NCI-H1105 treated with DMSO at 0.1 percent for 48 hours (cell line): Measurements from ENCODE around the gene RPL27.
"Not testable (repeated sequence)": the region's sequence is repeated elsewhere in the genome, so short reads cannot be mapped to it uniquely, and the experiment has no call there.

ENCODE experiments used
- DNase-seq: peaks from one replicate; lab custom pipeline; 2025; lab: John Stamatoyannopoulos, UW

Gene RPL27

DNA sequence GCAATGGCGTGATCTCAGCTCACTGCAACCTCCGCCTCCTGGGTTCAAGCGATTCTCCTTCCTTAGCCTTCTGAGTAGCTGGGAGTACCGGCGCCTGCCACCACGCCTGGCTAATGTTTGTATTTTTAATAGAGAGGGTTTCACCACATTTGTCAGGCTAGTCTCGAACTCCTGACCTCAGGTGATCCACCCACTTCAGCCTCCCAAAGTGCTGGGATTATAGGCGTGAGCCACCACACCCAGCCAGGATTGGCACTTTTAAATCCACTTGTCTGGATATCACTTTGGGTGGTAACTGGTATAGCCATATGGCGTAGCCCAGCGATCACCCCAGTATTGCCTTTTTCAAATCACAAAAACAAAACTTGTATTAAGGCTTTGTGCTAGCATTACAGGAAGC lies 4.3 kb upstream of the RPL27 start:
- DNase-seq, result not testable (repeated sequence)

DNA sequence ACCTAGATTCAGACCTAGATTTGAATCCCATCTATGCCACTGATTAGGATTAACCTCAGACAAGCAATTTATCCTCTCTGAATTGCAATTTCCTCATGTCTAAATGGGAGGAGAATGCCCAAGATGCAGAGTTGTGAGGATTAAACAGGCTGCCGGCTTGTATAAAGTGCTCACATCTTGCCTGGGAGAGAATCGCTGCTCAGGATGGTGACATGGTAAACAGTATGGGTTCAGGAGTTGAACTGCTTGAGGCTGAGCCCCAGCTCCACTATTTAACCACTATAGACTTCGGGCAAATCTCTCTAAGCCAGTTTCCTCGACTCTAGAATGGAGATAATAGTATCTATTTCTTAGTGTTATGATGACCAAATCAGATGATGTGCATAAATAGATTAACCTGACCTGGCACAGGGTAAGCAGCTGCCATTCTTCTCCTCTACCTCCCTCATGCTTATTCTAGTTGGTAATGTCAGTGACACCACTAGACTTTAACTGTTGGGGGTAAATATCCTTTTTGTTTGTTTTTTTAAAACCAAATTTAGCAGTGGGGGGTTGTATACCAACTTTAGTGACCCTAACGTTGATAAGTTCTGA lies 732 bp upstream of the RPL27 start:
- peak; percentile 11 for DNase-seq

DNA sequence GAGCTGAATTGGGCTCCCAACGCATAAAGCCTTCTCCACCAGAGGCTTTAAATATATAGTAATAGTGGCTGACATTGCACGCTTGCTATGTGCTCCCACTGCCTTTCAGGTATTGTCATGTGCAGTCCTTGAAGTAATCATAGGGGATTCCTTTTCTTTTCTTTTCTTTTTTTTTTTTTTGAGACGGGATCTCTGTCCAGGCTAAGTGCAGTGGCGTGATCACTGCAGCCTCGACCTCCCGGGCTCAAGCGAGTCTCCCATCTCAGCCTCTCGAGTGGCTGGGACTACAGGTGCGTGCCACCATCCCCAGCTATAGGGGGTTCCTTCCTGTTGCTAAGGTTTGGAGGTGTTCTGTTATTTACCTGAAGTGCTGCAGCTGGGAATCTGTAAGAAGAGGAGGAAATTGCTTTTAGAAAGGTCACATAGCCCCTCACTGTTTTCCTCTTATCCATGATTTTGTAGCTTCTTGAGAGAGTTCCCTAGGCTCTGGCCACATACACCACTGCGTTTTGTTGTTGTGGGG lies 845 bp downstream of the RPL27 start:
- no peak for DNase-seq

DNA sequence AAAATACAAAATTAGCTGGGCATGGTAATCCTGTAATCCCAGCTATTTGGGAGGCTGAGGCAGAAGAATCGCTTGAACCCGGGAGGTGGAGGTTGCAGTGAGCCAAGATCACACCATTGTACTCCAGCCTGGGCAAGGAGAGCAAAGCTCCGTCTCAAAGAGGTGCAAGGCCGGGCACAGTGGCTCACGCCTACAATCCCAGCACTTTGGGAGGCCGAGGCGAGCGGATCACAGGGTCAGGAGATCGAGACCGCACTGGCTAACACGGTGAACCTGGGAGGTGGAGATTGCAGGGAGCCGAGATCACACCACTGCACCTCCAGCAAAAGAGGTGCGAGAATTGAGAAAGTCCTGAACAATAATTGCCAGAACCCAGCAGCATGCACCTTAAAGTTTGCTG lies 2.7 kb downstream of the RPL27 start:
- not testable (repeated sequence) for DNase-seq

DNA sequence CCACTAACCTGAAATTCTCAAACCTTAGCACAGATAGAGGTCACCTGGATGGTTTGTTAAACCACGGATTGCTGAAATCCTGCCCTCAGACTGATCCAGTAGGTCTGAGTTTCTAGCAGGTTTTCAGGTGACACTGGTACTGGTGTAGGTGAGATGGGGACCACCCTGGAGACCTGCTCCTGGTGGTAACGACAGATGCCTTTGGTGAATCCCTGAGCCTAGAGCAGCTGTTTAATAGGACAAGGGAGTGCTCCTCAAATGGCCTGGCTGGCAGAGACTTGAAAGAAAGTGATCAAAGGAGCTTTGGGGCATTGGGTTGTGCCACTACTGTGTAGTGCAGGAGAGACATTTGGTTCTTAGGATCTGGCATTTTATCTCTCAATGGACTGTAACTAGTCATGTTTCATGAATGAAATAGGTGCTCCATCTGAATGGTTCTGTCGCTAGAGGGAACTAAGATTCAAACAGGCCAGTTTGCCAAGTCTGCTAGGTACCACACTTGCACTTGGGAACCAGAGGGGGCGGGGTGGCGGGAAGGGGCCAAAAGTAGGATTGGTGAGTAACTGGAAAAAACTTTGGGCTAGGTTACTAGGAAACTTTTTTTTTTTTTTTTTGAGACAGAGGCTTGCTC lies 5.4 kb downstream of the RPL27 start:
- no peak for DNase-seq

DNA sequence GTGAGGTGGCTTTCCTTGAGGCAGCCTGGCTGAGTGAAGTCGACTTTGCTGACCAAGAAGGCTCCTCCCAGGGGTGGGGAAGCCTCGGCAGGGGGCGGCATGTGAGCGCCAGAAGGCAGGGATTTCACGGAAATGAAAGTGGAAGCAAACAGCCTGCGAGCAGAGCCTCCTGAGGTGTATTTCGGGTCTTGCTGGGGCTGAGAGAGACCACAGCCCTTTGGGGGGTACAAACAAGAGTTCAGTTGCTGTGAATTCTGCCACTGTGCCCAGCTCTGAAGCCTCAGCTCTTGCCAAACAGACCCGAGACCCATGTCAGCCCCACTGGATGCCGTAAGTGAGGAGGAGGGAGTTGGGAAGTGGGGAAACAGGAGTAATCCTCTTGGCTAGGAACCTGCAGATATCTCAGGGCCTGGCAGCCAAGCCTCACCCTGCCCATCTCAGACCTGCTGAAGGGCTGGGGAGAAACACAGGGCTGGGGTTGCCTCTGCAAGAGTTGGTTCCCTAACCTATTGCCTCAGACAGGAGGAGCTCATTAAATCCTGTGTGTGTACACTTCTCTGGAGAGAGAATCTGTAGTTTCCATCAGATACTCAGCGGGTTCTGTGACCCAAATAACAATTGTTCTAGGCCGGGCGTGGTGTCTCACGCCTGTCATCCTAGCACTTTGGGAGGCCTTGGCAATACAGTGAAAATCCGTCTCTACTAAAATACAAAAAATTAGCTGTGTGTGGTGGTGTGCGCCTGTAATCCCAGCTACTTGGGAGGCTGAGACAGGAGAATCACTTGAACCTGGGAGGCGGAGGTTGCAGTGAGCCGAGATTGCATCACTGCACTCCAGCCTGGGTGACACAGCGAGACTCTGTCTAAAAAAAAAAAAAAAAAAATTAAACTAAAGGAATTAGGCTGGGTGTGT lies 8.7 kb downstream of the RPL27 start, which contains the start of gene IFI35:
Gene IFI35 (plus strand): TSS at position 146 of the 913 bp plus-strand sequence. CDS start 164 bp downstream, at position 310.
- DNase-seq, result no peak

DNA sequence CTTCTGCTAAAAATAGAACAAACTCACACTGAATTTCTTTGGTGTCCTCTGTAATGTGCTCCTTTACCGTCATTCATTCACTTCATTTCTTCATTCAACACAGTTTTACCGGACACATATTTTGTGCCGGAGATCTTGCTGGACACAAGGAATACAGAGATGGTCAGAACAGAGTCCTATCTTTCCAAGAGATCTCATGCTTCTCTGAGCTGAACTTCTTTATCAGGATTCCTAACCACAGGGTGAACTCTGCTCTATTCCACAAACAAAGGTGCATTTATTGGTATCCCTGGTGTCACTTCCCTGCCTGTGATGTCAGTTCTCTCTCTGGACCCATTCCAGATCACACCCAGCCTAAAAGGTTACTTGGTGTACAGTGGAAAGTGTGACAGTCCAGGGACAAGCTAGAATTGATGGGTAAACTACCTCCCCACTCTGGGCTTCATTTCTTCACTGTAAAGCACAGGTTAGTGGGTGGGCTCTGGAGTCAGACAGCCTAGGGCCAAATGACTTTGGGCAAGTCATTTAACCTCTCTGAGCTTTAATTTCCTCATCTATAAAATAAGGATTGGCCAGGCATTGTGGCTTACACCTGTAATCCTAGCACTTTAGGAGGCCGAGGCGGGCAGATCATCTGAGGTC lies 12.6 kb downstream of the RPL27 start:
- DNase-seq, result no peak

DNA sequence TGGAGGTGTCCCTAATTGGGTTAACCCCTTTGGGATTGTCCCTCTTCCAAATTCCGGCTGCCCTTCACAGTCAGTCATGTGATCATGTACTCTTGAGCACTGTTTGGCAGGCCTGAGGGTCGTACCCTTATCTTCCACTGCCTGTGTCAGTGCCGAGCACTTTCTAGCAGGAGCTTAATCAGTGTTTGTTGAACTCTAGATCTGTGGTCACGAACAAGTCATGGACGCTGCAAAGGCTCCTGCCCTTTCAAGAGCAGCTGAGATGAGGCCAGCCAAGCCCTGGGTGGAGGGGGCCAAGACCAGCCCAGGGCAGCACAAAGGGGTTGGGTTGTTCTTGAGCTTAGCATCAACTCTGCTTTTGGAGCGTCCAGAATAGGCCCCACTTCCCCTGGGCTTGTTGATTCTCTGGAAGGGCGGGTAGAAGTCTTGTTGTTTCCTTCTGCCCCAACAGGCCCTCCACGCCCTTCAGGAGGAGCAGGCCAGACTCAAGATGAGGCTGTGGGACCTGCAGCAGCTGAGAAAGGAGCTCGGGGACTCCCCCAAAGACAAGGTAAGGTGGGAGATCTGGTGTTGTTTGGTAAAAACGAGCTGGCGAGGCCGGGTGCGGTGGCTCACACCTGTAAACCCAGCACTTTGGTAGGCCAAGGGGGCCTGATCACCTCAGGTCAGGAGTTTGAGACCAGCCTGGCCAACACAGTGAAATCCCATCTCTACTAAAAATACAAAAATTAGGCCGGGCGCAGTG lies 13.7 kb downstream of the RPL27 start:
- DNase-seq, result no peak

DNA sequence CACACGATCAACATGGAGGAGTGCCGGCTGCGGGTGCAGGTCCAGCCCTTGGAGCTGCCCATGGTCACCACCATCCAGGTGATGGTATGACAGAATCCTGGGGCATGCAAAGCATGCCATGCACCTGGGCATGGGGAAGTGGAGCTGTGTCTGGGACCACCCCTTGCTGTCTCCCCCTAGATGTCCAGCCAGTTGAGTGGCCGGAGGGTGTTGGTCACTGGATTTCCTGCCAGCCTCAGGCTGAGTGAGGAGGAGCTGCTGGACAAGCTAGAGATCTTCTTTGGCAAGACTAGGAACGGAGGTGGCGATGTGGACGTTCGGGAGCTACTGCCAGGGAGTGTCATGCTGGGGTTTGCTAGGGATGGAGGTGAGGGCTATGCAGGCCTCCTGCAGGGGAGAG lies 15.1 kb downstream of the RPL27 start:
- DNase-seq, result no peak

DNA sequence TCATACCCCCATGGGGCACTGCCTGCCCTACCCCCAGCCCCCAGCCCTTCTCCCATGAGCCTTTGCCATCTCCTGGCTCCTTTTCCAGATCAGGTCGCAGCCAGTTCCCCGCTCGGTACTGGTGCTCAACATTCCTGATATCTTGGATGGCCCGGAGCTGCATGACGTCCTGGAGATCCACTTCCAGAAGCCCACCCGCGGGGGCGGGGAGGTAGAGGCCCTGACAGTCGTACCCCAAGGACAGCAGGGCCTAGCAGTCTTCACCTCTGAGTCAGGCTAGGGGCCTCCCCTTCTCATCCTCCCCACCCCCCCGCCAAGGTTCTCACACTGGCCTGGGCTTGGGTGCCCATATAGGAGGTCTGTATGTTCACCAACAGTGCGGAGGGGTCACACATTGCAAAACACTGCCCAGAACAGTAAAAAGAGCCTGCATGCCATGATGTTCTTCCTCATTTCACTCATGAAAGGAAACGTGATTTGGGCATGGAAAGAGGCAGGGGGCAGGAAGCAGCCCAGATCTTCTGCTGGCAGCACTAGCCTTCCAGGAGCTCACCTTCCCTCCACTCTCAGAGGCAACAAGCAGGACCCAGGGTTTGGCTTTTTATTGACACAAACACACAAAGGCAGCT lies 15.9 kb downstream of the RPL27 start:
- no peak for DNase-seq

DNA sequence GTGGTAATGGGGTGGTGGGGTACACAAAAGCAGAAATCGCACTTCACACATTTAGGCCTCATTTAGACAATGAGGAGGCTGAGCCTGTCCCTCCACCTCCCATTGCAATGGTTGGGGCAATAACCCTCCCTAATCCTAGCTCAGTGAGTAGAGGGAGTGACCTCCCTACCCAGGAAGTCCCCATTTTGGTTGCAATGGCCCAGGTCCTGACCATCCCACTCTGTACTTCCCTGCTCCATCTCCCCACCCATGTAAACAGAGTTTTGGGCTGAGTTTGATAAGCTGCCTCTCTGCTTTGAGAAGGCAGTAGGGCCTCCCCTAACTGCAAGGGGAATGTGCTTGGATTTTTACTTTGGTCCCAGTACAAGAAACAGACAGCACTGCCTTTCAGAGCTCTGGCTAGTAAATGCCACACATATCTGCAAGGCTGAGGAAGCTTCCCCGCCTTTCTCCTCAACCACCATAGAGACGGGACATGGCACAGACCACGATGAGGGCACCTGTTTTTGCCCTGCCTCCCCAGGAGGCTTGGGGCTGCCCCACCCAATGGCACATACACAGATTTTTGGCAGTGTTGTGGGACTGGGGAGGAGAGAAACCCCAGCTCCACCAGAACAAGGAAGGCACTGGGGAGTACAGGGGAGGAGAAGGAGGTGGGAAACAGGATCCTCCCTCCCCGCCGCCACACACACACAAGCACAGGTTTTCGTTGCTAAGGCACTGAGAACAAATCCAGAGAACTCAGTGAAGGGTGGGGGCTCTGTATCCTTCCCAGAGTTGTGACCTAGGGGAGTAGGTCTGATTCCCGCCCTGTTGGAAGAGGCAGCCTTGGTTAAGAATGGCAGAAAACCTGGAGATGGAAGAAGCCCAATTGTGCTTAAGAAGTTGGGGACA lies 16.7 kb downstream of the RPL27 start:
- no peak for DNase-seq

DNA sequence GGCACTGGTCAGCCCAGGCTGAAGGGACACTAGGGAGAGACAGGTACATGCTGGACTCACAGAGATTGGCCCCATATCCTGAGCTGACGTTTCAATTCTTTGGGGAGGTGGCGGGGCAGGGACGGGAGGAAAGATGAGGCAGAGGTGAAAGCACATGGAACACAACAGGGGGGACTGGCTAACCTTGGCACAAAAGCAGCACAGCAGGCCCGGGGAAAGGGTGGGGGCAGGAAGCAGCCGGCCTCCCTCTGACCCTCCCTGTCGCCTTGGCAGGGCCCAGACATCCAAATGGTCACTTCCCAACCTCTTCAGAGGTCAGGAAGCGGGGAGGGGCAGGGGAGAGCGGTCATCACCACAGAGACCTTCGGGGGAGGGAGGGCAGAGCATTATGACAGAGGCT lies 17.4 kb downstream of the RPL27 start:
- DNase-seq, result no peak

DNA sequence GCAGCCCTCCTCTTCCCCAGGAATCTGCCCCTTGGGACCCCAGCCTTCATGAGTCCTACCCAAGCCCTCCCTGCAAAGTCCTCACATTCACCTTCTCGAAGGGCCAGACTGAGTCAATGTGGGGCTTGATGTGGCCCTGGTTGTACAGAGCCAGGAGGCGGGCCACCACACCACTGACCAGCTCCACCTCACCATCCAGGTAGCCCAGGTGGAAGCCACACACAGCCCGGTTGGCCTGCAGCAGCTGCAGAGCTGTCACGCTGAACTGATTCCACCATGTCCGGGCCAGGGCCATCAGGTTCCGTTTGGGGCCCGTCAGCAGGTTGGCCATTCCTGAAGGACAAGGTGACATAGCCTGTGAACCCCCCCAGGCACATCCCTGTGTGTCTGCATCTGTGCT lies 18.0 kb downstream of the RPL27 start:
- no peak for DNase-seq

DNA sequence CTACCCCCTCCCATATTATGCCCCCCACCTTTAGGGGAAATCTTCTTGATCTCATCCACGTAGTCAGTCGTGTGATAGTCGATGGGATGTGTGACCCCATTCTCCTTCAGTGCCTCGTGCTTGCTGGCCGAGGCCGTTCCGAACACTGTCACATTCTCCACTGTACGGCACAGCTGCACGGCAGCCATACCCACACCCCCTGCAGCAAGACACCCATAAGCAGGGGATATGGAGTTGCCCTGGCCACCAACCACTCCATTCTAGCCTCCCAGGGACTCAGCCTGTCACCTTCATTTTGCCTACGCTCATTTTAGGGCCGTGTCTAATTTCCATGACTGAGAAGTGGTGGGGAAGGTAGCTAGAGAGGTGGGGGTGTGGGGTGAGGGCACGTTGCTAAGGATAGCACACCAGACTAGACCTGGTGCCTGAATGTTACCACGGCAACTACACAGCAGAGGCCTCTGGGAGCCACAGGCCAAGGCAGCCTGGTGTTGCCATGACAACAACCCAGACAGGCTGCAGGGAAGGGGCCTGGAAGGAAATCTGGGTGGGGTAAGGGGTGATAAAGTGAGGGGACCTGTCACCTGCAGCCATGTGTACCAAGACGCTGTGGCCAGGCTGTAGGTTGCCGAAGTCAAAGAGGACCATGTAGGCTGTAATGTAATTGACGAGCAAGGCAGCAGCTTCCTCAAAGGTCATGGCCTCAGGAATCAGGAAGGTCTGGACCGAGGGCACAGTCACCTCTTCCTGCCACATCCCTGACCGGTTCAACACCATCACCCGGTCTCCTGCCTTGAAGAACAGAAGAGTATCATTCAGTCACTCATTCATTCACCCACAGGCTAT lies 20.0 kb downstream of the RPL27 start:
- peak; percentile 40 for DNase-seq

DNA sequence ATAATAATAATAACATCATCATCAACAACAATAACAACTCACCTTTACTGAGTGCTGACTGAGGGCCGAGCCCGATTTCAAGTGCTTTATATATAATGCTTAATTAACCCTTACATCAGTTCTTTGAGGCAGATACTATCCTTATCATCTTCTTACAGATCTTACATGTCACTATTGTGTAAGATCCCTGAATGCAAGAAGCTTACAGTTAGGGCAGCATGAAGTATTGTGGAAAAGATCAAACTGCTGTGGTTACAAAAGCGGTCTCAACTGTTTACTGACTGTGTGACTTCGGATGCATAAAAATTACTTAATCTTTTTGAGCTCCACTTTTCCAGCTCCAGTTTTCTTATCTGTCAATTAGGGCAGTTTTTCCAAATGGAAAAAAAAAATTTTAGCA lies 20.7 kb downstream of the RPL27 start:
- DNase-seq, result no peak

DNA sequence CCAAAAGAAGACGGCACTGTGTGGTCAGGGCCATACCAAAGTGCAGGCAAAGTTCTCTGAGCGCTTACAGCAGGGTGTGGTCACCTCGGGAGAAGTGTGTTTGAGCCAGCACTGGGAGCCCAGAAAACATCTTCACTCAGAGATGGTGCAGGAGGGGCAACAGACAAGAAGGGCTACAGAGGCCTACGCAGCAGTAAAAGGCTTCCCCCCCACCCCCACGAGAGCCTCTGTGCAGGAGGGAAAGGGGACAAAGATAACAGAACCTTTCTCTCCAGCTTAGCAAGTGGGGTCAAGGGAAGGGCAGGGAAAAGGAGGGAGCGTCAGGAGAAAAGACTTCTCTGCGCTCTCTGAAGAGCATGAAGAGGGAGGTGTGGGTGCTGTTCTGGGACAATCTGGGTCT lies 21.2 kb downstream of the RPL27 start:
- DNase-seq, result no peak

DNA sequence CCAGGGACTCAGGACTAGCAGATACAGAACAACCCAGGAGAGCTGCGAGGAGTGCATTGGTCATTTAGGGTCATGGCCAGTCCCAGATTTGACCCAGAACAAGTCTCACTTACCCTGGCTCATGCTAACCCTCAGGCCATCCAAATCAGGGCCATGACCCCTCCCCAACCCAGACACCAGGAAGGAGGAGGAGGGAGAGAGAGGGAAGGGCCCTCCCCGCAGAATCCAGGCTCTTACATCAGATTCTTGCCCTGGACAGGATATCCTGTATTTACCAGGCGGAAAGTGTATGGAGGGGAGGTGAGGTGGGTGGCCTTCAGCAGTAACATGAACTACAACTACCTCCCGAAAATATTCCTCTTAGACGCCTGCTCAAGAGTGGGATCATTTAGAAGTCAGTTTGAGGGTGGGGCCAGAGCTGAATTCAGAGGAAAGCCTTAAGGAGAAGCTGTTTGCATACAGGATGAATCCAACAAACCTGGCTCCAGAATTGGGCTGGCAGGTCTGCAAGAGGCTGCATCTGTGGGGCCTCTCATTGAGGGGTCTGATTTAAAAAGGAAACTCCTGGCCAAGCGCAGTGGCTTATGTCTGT lies 21.9 kb downstream of the RPL27 start:
- no peak for DNase-seq
